Measurements from ENCODE around the gene ZNF117.
"Not testable (repeated sequence)": the region's sequence is repeated elsewhere in the genome, so short reads cannot be mapped to it uniquely, and the experiment has no call there.

ZNF117 gene

DNA sequence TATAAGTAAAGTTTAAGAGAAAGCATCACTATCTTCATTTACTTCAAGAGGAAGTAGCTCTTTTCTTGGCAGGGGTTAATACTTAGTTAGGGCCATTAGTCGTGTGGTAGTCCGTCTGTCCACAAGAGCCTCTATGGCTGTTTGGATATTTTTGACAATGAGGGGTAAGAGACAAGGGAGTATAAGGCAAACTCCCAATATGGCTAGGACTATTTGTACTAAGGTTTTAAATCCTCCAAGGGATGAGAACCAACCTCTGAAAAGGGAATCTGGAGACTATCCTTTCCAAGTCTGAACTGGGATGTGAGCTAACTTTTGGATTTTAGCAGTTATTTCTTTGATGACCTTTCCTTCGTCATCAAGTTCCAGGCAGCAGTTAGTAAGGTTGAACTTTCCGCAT lies at the start of gene ZNF117:
Gene ZNF117, minus strand, starts transcription at position 101 of the 400 bp plus-strand sequence.
- DNase-seq (ENCODE audit: low read depth) = no peak

DNA sequence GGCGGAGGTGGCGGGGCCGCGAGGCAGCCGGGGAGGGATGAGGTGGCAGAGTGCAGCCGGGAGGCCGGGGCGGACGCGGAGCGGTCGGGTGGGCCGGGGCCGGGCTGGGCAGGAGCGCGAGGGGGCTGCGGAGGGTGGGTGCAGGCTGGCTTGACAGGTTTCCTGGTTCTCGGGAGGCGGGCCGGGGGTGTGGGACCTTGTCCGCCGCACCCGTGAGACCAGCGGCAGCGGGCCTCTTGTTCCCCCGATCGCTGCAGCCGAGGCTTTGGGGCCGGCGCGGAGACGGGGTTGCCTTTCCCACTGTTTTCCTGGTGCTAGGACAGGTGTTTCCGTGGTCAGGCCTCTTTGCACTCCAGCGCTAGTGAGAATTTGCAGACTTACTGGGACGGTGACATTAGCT lies 47.9 kb upstream of the ZNF117 start:
- not testable (repeated sequence) for DNase-seq (ENCODE audit: low read depth)

DNA sequence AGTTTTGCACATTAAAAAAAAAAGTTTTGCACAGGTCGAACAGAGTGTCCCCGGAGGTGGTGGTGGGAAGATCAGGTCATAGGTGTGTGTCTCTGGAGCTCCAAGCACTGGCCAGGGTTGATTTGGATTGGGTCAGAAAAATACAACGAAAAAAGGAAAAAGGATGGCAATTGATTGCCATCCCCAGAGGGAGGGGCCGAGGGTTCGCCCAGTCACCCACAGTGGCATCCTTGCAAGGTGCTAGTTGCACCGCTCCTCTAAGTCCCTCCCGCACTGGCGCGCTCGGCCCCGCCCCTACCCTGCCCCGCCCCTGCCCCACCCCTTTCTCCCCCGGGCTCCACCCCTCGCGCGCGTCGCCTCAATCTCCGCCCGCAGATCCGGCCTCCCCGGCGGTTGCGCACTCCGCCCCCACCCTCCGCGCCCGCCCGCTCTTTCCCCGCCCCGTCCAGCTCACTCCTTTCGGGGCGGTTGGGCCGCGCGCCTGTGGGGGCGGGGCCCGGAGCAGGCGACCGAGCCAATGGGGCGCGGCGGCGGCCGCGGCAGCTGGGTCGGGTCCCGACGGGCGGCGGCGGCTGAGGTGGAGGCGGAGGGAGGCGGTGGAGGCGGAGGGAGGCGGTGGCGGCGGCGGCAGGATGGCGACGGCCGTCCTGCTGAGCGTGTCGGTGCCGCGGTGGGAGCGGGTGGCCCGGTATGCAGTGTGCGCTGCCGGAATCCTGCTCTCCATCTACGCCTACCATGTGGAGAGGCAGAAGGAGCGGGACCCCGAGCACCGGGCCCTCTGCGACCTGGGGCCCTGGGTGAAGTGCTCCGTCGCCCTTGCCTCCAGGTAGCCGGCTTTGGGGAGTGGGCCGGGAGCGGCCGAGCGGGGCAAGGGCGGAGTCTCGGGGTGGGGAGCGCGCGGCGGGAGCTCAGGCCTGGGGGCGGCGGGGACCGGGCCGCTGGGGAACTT lies 47.2 kb upstream of the ZNF117 start:
- peak; percentile 83 for DNase-seq (ENCODE audit: low read depth)

DNA sequence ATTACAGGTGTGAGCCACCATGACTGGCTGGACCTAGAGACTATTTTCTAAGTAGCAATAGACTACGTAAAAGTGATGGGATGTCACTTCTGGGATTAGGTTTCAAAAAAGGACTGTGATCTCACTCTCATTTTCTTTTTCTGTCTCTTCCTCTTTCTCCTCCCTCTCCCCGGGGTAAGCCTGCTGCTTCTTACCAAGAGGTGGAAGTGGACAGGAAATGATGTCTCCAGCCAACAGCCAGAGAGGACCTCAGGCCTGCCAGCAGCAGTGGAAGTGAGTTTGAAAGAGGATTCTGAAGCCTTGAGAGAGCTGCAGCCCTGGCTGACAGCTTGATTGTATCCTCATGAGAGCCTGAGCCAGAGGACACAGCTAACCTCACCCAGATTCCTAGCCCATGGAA lies 45.7 kb upstream of the ZNF117 start:
- DNase-seq (ENCODE audit: low read depth) = not testable (repeated sequence)

DNA sequence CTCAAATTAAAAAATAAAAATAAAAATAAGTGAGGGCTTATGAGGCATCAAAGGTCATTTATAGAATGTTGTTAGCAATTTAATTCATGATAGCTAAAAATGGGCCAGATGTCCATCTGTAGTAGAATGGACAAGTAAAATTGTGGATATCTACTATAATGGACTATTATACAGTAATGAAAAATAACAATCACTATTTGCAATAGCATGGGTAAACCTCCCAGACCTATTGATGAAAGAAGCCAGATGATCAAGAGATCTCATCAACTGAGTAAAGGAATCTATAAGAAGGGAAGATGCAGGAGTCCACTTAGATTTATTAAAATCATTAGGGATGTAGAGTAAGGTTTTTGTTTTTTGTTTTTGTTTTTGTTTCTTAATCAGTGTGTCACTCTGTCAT lies 44.6 kb upstream of the ZNF117 start:
- not testable (repeated sequence) for DNase-seq (ENCODE audit: low read depth)

DNA sequence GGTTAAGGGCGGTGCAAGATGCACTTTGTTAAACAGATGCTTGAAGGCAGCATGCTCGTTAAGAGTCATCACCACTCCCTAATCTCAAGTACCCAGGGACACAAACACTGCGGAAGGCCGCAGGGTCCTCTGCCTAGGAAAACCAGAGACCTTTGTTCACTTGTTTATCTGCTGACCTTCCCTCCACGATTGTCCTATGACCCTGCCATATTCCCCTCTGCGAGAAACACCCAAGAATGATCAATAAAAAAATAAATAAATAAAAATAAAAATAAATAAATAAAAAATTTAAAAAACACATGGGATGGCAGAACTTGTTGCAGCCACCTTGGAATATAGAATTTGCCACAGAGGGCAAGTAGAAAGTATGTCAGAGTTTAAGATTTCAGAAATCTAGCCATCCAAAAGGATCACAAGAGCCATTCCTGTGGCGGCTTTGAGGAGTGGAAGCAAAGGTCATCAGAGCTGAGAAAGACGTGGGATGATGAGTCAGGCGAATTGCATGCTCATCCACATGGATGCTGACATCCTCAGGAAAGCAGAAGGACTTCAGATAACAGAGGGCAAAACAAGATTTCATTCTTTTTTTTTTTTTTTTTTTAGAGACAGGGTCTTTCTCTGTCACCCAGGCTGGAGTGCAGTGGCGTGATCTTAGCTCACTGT lies 43.4 kb upstream of the ZNF117 start:
- DNase-seq (ENCODE audit: low read depth) = not testable (repeated sequence)

DNA sequence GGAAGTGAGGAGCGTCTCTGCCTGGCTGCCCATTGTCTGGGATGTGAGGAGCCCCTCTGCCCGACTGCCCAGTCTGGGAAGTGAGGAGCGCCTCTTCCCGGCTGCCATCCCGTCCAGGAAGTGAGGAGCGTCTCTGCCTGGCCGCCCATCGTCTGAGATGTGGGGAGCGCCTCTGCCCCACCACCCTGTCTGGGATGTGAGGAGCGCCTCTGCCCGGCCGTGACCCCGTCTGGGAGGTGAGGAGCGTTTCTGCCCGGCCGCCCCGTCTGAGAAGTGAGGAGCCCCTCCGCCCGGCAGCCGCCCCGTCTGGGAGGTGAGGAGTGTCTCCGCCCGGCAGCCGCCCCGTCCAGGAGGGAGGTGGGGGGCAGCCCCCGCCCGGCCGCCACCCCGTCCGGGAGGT lies 42.6 kb upstream of the ZNF117 start:
- DNase-seq (ENCODE audit: low read depth) = not testable (repeated sequence)

DNA sequence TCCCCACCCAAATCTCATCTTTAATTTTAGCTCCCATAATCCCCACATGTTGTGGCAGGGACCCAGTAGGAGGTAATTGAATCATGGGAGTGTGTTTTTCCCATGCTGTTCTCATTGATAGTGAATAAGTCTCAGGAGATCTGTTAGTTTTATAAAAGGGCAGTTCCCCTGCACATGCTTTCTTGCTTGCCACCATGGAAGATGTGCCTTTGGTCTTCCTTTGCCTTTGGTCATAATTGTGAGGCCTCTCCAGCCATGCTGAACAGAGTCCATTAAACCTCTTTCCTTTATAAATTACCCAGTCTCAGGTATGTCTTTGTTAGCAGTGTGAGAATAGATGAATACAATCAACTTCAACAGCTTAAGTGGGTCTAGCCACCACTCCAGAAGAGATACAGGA lies 34.2 kb upstream of the ZNF117 start:
- DNase-seq (ENCODE audit: low read depth) = not testable (repeated sequence)

DNA sequence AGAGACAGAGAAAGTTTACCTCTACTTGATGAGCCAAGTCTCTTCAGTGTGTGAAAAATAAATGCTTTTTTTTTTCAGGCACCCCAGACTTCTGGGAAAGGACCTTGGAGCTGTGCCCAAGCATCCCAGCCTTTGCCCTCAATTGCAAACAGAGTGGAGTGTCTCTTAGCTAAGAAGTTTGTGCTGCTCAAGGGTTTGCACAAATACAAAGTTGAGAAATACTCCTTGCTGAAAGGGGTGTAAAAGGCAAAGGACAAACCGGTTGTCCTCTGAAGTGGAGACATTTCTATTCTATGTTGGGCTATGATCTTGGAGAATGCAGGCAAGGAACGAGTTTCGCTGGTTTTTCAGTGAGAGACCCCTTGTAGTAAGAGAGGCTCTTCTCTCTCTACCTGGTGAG lies 30.1 kb upstream of the ZNF117 start:
- DNase-seq (ENCODE audit: low read depth) = not testable (repeated sequence)

DNA sequence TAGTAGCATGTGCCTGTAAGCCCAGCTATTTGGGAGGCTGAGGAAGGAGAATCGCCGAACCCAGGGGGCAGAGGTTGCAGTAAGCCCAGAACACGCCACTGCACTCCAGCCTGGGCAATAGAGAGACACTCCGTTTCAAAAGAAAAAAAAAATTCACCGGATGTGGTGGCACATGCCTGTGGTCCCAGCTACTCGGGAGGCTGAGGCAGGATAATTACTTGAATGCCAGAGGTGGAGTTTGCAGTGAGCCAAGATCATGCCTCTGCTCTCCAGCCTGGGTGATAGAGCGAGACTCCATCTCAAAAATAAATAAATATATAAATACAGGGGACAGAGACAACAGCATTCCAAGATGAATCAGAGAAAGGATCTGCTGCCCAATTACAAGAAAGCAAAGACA lies 19.0 kb upstream of the ZNF117 start:
- not testable (repeated sequence) for DNase-seq (ENCODE audit: low read depth)

DNA sequence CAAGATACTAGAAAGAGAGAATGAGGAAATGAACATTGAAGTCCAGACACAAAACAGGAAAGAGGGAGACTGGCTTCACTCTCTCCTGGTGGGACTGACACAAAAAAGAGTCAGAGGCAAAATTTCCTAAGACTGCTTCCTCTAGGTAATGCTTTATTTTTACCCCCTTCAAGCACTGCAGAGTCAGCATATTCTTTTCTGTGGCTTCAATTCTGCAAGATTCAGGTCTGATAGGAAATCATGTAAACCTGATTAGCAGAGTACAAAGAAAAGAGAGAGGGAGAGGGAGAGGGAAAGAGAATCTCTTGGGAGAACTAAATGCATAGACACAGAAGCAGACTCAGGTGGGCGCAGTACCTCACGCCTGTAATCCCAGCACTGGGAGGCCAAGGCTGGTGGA lies 18.6 kb upstream of the ZNF117 start:
- not testable (repeated sequence) for DNase-seq (ENCODE audit: low read depth)

DNA sequence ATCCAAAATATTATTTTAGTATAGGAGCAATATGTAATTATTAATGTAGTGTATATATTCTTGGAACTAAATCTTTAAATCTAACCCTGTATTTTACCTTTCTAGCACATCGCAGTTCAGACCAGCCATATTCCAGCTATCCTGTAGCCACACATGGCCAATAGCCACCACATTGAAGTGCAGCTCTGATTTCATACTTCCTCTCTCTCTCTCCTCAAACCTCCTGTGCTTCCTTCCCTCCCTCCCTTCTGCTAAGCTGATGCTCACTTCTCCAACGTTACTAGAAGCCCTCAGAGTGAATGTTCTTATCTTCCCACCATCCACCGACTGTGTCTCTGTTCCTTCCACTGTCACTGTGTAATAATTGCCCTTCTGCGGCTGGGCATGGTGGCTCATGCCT lies 16.2 kb upstream of the ZNF117 start:
- not testable (repeated sequence) for DNase-seq (ENCODE audit: low read depth)

DNA sequence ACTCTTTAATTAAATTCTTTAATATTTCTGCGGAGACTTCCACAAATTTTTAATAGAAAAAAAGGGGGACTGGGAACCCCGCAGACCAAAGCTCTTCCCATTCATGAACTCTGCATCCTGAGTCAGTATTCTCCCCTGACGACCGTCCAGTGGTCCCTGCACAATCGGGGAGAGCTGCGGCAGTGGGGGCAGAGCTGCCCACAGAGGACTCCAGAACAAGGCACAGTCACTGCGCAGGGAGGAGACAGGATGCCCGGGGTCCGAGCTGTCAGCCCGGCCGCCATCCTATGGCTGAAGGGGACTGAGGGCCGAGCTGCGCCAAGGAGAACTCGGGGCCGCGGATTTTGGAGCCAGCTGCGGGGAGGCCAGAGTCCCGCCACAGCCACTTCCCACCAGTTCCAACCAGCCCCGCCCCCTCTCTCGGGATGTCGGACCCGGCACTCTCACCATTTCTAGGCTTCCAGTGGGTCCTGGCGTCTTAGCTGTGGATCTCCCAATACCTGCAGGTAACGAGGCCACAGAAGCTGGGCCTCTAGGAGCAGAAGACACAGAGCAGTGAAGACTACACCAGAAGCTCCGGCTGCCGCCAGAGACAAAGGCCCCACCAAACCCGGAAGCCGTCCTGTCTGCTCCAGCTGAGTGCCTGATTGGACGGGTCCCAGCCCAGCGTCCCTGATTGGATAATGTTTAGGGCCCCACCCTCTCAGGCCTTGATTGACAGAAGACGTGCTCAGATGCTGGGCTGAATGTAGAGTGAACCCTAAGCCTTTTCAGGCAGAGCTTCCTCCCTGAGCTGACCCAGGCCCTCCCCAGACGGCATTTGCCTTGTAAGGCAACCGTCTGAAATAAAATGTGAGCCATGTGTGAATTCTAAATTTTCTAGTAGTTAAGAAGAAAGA lies 15.5 kb upstream of the ZNF117 start, which contains the start of gene ERV3-1:
Gene ERV3-1, minus strand, starts transcription at position 594 of the 899 bp plus-strand sequence. CDS start 13,661 bp downstream, outside the sequence.
- peak; percentile 88 for DNase-seq (ENCODE audit: low read depth)

DNA sequence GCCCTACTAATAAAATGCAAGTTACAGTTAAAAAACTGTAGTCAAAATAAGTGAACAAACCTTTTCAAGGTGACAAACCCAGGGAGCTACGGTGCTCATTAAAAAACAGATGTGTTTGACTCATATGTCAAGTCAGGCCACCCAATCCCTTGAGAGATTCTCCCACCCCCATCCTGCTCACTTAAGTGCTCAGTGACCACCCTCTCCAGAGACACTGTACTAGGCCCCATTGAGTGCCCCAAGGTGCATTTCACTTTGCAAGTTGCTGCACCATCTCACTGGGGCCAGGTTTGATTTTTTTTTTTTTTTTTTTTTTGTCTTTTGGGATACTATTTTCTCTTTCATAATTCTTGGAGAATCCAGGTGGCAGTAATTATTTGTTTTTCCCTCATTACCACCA lies 13.7 kb upstream of the ZNF117 start:
- no peak for DNase-seq (ENCODE audit: low read depth)

DNA sequence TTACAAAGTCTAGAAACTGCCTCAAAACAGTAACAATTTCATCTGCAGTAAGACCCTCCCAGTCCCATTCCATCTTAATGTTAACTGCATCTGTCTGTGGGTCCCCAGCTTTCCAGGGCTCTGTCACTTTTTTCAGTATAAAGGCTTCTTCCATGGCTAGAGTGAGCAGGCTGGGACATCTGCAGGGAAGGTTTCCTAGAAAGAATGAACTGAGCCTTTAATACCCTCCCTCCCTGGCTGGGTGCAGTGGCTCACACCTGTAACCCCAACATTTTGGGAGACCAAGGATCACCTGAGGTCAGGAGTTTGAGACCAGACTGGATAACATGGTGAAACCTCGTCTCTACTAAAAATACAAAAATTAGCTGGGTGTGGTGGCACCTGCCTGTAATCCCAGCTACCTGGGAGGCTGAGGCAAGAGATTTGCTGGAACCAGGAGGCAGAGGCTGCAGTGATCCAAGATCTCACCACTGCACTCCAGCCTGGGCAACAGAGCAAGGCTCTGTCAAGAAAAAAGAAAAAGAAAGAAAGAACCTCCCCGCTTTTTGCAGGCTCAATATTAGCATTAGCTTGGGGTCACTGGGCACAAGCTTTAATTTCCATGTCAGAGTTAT lies 12.2 kb upstream of the ZNF117 start:
- DNase-seq (ENCODE audit: low read depth) = no peak

DNA sequence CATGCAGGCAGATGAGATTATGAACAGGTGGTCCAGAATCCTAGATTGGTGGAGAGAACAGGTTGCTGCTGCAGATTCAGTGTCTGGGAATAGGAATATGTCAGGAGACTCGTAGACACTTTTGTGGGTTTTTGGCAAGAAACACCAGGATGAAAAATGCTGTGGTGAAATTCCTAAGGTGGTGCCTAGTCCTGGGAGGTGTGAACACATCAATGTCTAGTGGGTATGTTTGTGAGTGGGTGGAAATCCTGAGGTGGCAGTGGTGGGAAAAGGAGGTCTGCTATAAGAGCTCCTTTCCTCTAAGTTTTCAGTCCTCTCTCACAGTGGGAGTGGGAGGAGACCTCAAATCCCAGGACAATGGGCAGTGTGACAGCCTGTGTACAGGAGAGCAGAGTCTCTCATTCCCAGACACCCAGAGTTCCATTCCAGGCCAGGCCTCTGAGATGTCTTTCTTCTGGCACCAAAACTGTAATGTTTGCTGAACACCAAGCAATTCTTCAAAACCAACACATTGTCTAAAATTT lies 10.5 kb upstream of the ZNF117 start:
- no peak for DNase-seq (ENCODE audit: low read depth)

DNA sequence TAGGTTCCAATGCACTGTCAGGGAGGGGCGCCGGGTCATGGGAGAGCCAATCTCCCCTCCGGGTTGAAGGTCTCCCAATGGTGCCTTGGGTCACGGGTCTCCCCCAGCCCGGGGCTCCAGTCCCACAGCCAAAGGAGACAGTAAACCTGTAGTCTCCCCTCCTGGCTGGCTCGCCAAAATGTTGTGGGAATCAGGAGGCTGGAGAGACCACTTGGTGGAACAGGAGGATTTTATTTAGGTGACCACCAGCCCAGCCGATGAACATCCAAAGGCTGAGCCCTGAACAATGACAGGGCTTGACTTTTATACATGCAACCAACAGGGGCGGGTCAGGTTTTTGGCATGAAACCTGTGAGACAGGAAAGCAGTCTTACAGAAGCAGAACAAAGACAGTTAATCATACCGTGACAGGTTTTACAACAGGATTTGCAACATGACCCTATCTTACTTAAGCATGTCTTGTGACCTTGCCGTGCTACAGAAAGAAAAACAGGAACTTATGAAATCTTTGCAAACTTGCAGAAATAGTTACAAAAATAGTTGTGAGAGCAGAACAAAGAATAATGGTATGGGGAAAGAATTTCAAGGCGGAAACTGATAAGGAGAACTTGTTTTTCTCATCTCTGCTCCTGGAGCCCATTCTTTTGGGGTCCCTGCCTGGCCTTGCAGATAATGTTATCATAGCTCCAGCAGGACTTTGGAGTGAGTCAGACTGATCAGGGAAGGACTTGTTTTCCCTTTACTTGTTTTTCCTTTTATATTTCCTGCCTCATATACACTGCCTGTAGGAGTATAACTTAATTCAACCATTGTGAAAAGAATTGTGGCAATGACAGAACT lies 8.5 kb upstream of the ZNF117 start:
- no peak for DNase-seq (ENCODE audit: low read depth)

DNA sequence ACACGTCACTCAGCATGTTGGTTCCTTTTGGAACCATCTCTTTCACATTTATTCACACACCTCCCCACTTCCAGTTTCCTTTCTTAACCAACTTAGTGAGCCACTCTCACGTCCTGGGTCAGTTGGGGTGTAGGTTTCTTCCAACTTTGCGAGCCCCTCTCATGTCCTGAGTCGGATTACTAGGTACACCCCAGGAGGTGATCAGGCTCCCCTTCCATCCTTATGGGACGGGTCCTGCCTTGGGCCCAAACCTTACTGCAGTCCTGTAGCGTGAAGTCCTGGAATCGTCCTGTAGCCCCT lies 8.0 kb upstream of the ZNF117 start:
- no peak for DNase-seq (ENCODE audit: low read depth)

DNA sequence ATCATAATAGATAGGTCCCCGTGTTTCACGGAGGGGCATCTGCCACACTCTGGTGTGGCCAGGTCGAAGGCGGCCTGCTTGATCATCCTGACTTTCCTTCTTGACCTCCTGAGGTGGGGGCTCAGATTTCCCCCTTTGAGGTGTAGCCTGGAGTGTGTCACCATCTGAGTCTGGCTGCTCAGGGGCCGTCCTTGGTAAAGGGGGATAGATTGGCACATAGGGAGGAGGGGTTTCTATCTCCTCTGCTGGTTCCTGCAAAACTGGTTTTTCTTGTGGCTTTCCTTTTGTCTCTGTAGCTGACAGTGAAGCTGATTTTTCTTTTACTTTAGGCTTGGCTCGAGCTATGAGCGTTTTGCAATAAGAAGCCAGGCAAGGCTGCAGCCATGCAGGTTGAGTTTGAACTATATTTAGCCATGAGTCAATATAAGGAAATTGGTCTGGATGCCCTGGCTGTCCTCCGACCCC lies 7.1 kb upstream of the ZNF117 start:
- DNase-seq (ENCODE audit: low read depth) = no peak

DNA sequence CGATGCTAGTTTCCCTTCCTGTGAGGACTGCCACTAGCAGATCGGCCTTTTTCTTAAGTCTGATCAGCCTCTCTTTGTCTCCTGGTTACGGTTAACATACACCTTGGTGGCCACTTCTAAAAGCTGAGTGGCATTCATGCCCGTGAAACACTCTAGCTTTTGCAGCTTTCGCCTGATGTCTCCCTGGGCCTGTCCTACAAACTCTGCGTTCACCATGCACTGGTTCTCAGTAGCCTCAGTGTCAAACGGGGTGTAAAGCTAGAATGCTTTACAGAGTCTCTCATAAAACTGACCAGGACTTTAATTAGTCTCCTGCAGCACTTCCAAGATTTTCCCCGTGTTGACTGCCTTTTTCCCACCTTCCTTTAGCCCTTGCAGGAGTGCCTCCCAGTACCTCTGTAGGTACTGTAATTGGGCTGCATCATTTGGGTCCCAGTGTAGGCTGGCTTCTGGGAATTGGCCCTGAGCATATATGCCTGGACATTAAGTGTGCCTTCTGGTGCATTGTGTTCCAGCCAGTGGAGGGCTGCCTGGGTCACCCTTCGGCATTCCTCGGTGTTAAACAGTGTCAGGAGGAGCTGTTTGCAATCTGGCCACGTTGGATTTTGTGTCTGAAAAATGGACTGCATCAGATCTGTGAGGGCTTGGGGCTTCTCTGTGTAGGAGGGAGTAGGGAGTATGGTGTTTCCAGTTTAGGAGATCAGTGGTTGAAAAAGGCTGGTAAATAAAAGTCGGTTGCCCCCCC lies 6.5 kb upstream of the ZNF117 start:
- DNase-seq (ENCODE audit: low read depth) = no peak
